A204.1 (cell line): ENCODE results near the gene PDE8B.

ENCODE experiments used
- FAIRE-seq: peaks from 2 replicates; lab custom pipeline; 2012; peaks lifted over from hg19 to GRCh38; lab: Jason Lieb, UNC

The PDE8B gene

GRCh38 chr5:77210091-77210963 lies at the start of gene PDE8B:
Gene PDE8B, plus strand, starts transcription at chr5:77210680. Its CDS starts 246 bp downstream, at chr5:77210926.
- no peak for FAIRE-seq

- no peak for FAIRE-seq
These were observed 47.0 kb upstream of the PDE8B start for GRCh38 chr5:77163453-77163852.

- FAIRE-seq, result no peak
These were observed 43.4 kb upstream of the PDE8B start for GRCh38 chr5:77167063-77167462.

- FAIRE-seq, result no peak
These were observed 42.8 kb upstream of the PDE8B start for GRCh38 chr5:77167695-77168121.

- FAIRE-seq, result no peak
These were observed 42.2 kb upstream of the PDE8B start for GRCh38 chr5:77168161-77168878.

GRCh38 chr5:77168879-77169244 lies 41.6 kb upstream of the PDE8B start:
- no peak for FAIRE-seq

GRCh38 chr5:77170196-77170890 lies 40.1 kb upstream of the PDE8B start:
- FAIRE-seq, result no peak

GRCh38 chr5:77171141-77171910 lies 39.2 kb upstream of the PDE8B start:
- no peak for FAIRE-seq

- FAIRE-seq, result no peak
These were observed 37.7 kb upstream of the PDE8B start for GRCh38 chr5:77172713-77173328.

- no peak for FAIRE-seq
These were observed 36.0 kb upstream of the PDE8B start for GRCh38 chr5:77174526-77174925.

GRCh38 chr5:77175231-77175630 lies 35.2 kb upstream of the PDE8B start:
- FAIRE-seq, result no peak

- no peak for FAIRE-seq
These were observed 34.1 kb upstream of the PDE8B start for GRCh38 chr5:77176429-77176828.

GRCh38 chr5:77177576-77177975 lies 32.9 kb upstream of the PDE8B start:
- no peak for FAIRE-seq

GRCh38 chr5:77180167-77181081 lies 30.1 kb upstream of the PDE8B start:
- FAIRE-seq, result no peak

GRCh38 chr5:77181173-77181572 lies 29.3 kb upstream of the PDE8B start:
- FAIRE-seq, result no peak

- no peak for FAIRE-seq
These were observed 28.7 kb upstream of the PDE8B start for GRCh38 chr5:77181596-77182304.

- no peak for FAIRE-seq
These were observed 28.1 kb upstream of the PDE8B start for GRCh38 chr5:77182367-77182766.

GRCh38 chr5:77186652-77187370 lies 23.7 kb upstream of the PDE8B start:
- no peak for FAIRE-seq

- no peak for FAIRE-seq
These were observed 21.1 kb upstream of the PDE8B start for GRCh38 chr5:77189421-77189820.
